Osteoblast (primary cell): ENCODE results near the gene FEZ2. TPM values are rescaled to one million over a fixed set of nuclear protein-coding genes. Genes with fewer than 3 reads are reported as not detected.
A peak's percentile ranks its signal among the peaks of the same experiment; 100 is the strongest.

Experiments used
- DNase-seq: peaks from one replicate; pipeline ENCODE4 v3.0.0; 2011; ENCODE audit warnings: low spot score, mixed read lengths; ENCODE audit not compliant: insufficient read length; ENCODE audit errors: missing footprints
- H2AFZ ChIP-seq: 2 replicates; pipeline ENCODE4 v1.6.0; 2011; ENCODE audit warnings: mild to moderate bottlenecking, low read length
- H3K27ac ChIP-seq: 2 replicates; pipeline ENCODE4 v1.5.1; 2011; ENCODE audit warnings: mild to moderate bottlenecking, low read depth, low read length, moderate library complexity
- H3K27me3 ChIP-seq: 2 replicates; pipeline ENCODE4 v1.6.0; 2012; ENCODE audit warnings: mild to moderate bottlenecking, control low read depth, inconsistent platforms, low read length, moderate library complexity; ENCODE audit not compliant: insufficient read depth
- H3K36me3 ChIP-seq: 2 replicates; pipeline ENCODE4 v1.5.1; 2011; ENCODE audit warnings: mild to moderate bottlenecking, low read length, control low read depth, moderate library complexity; ENCODE audit not compliant: insufficient read depth
- H3K4me1 ChIP-seq: 2 replicates; pipeline ENCODE4 v1.5.1; 2011; ENCODE audit warnings: mild to moderate bottlenecking, low read length, control low read depth, moderate library complexity; ENCODE audit not compliant: insufficient read depth
- H3K4me2 ChIP-seq: 2 replicates; pipeline ENCODE4 v1.6.0; 2011; ENCODE audit warnings: mild to moderate bottlenecking, low read length; ENCODE audit not compliant: insufficient read depth
- H3K4me3 ChIP-seq: fragments of 200-600 bp; sonication (generic); 3 replicates; pipeline ENCODE4 v1.5.1; 2012; ENCODE audit warnings: mild to moderate bottlenecking, low read length, inconsistent platforms; ENCODE audit not compliant: insufficient read depth
- H3K79me2 ChIP-seq: 2 replicates; pipeline ENCODE4 v1.6.0; 2012; ENCODE audit warnings: mild to moderate bottlenecking, low read length, control low read depth, inconsistent platforms; ENCODE audit not compliant: insufficient read depth
- H3K9me3 ChIP-seq: 2 replicates; pipeline ENCODE4 v1.5.1; 2011; ENCODE audit warnings: low read depth, low read length, control low read depth
- H4K20me1 ChIP-seq: 2 replicates; pipeline ENCODE4 v1.6.0; 2012; ENCODE audit warnings: mild to moderate bottlenecking, low read length, control low read depth; ENCODE audit not compliant: insufficient read depth
- CTCF ChIP-seq: IDR thresholded peaks from 2 replicates; pipeline ENCODE4 v1.5.1; 2011; ENCODE audit warnings: mild to moderate bottlenecking, low read depth, low read length, moderate library complexity; ENCODE audit errors: extremely low read depth
- total RNA-seq: library from RNA; depleted of rRNA; stranded (reverse); fragments of >200 nt; gene quantifications from 2 replicates; pipeline ENCODE4 v1.2.3, GENCODE V29; 2012

The FEZ2 gene
- total RNA-seq, 1 donor: 62.6 TPM

- H3K4me1 ChIP-seq: peaks cover under 1% of the 10 kb centered on the region
- no peaks in the 10 kb centered on the region for H4K20me1 ChIP-seq
- H3K79me2 ChIP-seq: peaks cover 63% of the 10 kb centered on the region
- no peak overlapping the region for H2AFZ ChIP-seq
- no peaks in the 10 kb centered on the region for H3K9me3 ChIP-seq
- no peak overlapping the region for H3K4me3 ChIP-seq
- no peak for TF ChIP-seq CTCF
- no peaks in the 10 kb centered on the region for H3K27me3 ChIP-seq
- H3K36me3 ChIP-seq: peaks cover 71% of the 10 kb centered on the region
- no peak overlapping the region for H3K27ac ChIP-seq
- H3K4me2 ChIP-seq: no peak overlapping the region
- DNase-seq: no peak
These were observed 20.1 kb downstream of the FEZ2 start for GRCh38 chr2:36577884-36578283.

DNA sequence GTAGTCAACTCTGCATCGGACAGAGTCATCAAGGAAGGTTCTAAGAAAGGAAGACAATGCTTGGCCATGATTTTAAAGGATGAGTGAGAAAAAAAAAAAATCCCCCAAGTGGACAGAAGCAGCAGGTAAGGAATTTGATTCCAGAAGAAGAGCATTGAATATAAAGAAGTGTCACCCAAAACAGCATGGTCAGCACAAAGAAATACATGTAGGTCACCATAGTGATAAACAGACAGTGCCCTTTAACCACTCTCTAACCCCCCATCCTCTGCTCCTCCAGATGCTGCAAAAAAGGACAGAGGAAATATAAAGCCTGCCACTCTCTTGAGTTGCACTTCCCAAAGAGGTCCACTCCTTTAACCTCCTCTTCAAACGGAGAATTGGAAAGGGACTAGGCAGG is 23.4 kb downstream of the FEZ2 start:
- Histone ChIP-seq H2AFZ (no peak overlapping the region), H4K20me1 (no peaks in the 10 kb centered on the region), H3K27ac (no peak overlapping the region), H3K4me2 (no peak overlapping the region), H3K9me3 (no peaks in the 10 kb centered on the region), H3K4me1 (peaks cover 22% of the 10 kb centered on the region), H3K27me3 (no peaks in the 10 kb centered on the region), H3K36me3 (peaks cover 46% of the 10 kb centered on the region), H3K79me2 (peaks cover 70% of the 10 kb centered on the region), H3K4me3 (no peak overlapping the region)
- DNase-seq: no peak
- no peak for TF ChIP-seq CTCF

- no peak overlapping the region for H3K4me2 ChIP-seq
- H3K79me2 ChIP-seq: peaks cover 65% of the 10 kb centered on the region
These were observed 24.8 kb downstream of the FEZ2 start for GRCh38 chr2:36573165-36573564.

DNA sequence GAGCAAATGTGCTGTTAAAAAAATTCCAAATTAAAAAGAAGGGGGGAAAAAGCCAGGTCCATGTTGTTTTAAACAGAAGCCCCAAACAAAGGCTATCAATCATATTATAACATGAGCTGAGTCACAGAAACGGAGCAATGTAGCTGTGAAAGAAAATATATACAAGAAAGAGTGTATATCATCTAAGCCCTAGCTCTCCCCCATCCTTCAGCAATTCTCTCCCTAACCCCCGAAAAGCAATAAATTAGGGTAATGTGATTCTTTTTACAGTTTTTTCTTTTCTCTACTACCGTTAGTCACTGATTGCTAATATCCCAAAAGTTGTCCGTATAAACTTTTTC is 25.3 kb downstream of the FEZ2 start:
- no peak for TF ChIP-seq CTCF
- Histone ChIP-seq H3K4me2 (no peak overlapping the region), H3K36me3 (peaks cover 32% of the 10 kb centered on the region), H3K79me2 (peaks cover 63% of the 10 kb centered on the region), H2AFZ (no peak overlapping the region), H3K27ac (peak overlapping the region; percentile 34), H3K4me1 (peaks cover 41% of the 10 kb centered on the region), H3K9me3 (no peaks in the 10 kb centered on the region), H3K4me3 (no peak overlapping the region), H4K20me1 (no peaks in the 10 kb centered on the region), H3K27me3 (no peaks in the 10 kb centered on the region)
- DNase-seq: no peak

More at GRCh38 chr2:36573165-36573564, 24.8 kb downstream of the FEZ2 start:
- no peaks in the 10 kb centered on the region for H3K9me3 ChIP-seq
- no peak for DNase-seq
- H4K20me1 ChIP-seq: no peaks in the 10 kb centered on the region
- no peak for TF ChIP-seq CTCF
- H3K27me3 ChIP-seq: no peaks in the 10 kb centered on the region
- no peak overlapping the region for H2AFZ ChIP-seq
- peaks cover 36% of the 10 kb centered on the region for H3K4me1 ChIP-seq
- H3K27ac ChIP-seq: peak overlapping the region; percentile 34
- H3K36me3 ChIP-seq: peaks cover 37% of the 10 kb centered on the region
- H3K4me3 ChIP-seq: no peak overlapping the region
